ENCODE data around the gene LAMC1.

DNA sequence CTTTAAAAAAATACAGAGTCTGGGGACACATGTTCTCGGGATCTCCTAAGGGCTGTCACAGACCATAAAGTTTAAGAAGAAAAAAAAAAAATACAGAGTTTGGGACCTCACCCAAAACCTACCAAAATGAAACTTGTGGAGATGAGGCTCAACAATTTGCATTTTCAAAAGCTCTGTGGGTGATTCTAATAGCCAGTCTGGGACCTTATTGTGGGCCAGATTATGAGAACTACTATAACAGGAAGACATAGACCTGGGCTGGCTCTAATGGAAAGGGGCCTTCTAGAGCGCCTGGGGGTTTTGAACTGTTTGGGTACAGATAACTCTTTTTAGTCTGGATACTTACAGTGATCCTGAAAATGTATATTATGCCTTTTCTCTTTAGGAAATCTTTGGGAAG is 69.1 kb downstream of the LAMC1 start:
- TF ChIP-seq, protein P1, sequence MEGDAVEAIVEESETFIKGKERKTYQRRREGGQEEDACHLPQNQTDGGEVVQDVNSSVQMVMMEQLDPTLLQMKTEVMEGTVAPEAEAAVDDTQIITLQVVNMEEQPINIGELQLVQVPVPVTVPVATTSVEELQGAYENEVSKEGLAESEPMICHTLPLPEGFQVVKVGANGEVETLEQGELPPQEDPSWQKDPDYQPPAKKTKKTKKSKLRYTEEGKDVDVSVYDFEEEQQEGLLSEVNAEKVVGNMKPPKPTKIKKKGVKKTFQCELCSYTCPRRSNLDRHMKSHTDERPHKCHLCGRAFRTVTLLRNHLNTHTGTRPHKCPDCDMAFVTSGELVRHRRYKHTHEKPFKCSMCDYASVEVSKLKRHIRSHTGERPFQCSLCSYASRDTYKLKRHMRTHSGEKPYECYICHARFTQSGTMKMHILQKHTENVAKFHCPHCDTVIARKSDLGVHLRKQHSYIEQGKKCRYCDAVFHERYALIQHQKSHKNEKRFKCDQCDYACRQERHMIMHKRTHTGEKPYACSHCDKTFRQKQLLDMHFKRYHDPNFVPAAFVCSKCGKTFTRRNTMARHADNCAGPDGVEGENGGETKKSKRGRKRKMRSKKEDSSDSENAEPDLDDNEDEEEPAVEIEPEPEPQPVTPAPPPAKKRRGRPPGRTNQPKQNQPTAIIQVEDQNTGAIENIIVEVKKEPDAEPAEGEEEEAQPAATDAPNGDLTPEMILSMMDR (IDR thresholded peaks at IDR 0.05) = no peak
- TF ChIP-seq EZH2 (IDR thresholded peaks at IDR 0.05; ENCODE audit: borderline replicate concordance, insufficient read depth, low read depth, low read length, poor library complexity, severe bottlenecking) = no peak

Data from B cell (primary cell).